ENCODE measurements around the gene ZNF613. TPM values are rescaled to one million over a fixed set of nuclear protein-coding genes. Genes with fewer than 3 reads are reported as not detected.
"Not testable (repeated sequence)": the region's sequence is repeated elsewhere in the genome, so short reads cannot be mapped to it uniquely, and the experiment has no call there.

Gene ZNF613
- polyA plus RNA-seq, 1 experiment = 8.4 TPM

- DNase-seq (ENCODE audit: low read depth, low spot score) = no peak
- Histone ChIP-seq H3K4me3 (ENCODE audit: low read depth, low read length) (no peak overlapping the region), H3K9me3 (ENCODE audit: control insufficient read depth, insufficient read depth, low read length) (peaks cover 17% of the 10 kb centered on the region), H3K27ac (ENCODE audit: low read depth, low read length) (no peak overlapping the region), H3K27me3 (ENCODE audit: control insufficient read depth, insufficient read depth, low read length) (no peaks in the 10 kb centered on the region)
- POLR2A ChIA-PET = no interaction called here
- no peak for TF ChIP-seq CTCF (IDR thresholded peaks at IDR 0.05; ENCODE audit: low read depth, low read length)
- CTCF ChIA-PET = no interaction called here
Observed at GRCh38 chr19:51905206-51905605, 22.1 kb upstream of the ZNF613 start.

- H3K27ac ChIP-seq (ENCODE audit: low read depth, low read length); DNase-seq (ENCODE audit: low read depth, low spot score); H3K4me3 ChIP-seq (ENCODE audit: low read depth, low read length); POLR2A ChIA-PET; CTCF ChIA-PET; H3K27me3 ChIP-seq (ENCODE audit: control insufficient read depth, insufficient read depth, low read length): not testable (repeated sequence)
- H3K9me3 ChIP-seq (ENCODE audit: control insufficient read depth, insufficient read depth, low read length) = peaks cover 13% of the 10 kb centered on the region
Observed at GRCh38 chr19:51905639-51906038, 21.6 kb upstream of the ZNF613 start.

GRCh38 chr19:51906108-51906507, 21.2 kb upstream of the ZNF613 start:
- H3K27me3 ChIP-seq (ENCODE audit: control insufficient read depth, insufficient read depth, low read length); DNase-seq (ENCODE audit: low read depth, low spot score); H3K4me3 ChIP-seq (ENCODE audit: low read depth, low read length); H3K27ac ChIP-seq (ENCODE audit: low read depth, low read length); CTCF ChIA-PET; POLR2A ChIA-PET: not testable (repeated sequence)
- H3K9me3 ChIP-seq (ENCODE audit: control insufficient read depth, insufficient read depth, low read length) = peaks cover 12% of the 10 kb centered on the region

- POLR2A ChIA-PET; DNase-seq (ENCODE audit: low read depth, low spot score); H3K27ac ChIP-seq (ENCODE audit: low read depth, low read length); H3K9me3 ChIP-seq (ENCODE audit: control insufficient read depth, insufficient read depth, low read length); CTCF ChIA-PET; H3K27me3 ChIP-seq (ENCODE audit: control insufficient read depth, insufficient read depth, low read length); H3K4me3 ChIP-seq (ENCODE audit: low read depth, low read length): not testable (repeated sequence)
Observed at GRCh38 chr19:51907981-51908380, 19.3 kb upstream of the ZNF613 start.

GRCh38 chr19:51915324-51915867, 11.9 kb upstream of the ZNF613 start:
- no peak for TF ChIP-seq CTCF (IDR thresholded peaks at IDR 0.05; ENCODE audit: low read depth, low read length)
- no peak overlapping the region for H3K27ac ChIP-seq (ENCODE audit: low read depth, low read length)
- H3K4me3 ChIP-seq (ENCODE audit: low read depth, low read length) = no peak overlapping the region
- no peak for DNase-seq (ENCODE audit: low read depth, low spot score)
- H3K9me3 ChIP-seq (ENCODE audit: control insufficient read depth, insufficient read depth, low read length) = peaks cover 28% of the 10 kb centered on the region
- ChIA-PET CTCF (no interaction called here), POLR2A (no interaction called here)
- H3K27me3 ChIP-seq (ENCODE audit: control insufficient read depth, insufficient read depth, low read length) = no peaks in the 10 kb centered on the region

GRCh38 chr19:51916167-51916566, 11.1 kb upstream of the ZNF613 start:
- no peak for TF ChIP-seq CTCF (IDR thresholded peaks at IDR 0.05; ENCODE audit: low read depth, low read length)
- Histone ChIP-seq H3K4me3 (ENCODE audit: low read depth, low read length) (no peak overlapping the region), H3K27ac (ENCODE audit: low read depth, low read length) (no peak overlapping the region), H3K9me3 (ENCODE audit: control insufficient read depth, insufficient read depth, low read length) (peaks cover 28% of the 10 kb centered on the region; the same call in 1 of the 2 replicates), H3K27me3 (ENCODE audit: control insufficient read depth, insufficient read depth, low read length) (no peaks in the 10 kb centered on the region)
- ChIA-PET CTCF (no interaction called here), POLR2A (no interaction called here)
- no peak for DNase-seq (ENCODE audit: low read depth, low spot score)

- ChIA-PET POLR2A (no interaction called here), CTCF (interaction anchor here (0.6 kb wide), 1 partner anchor 487 kb away, joined by 3 read pairs; no protein-coding TSS in a partner anchor)
- TF ChIP-seq CTCF (IDR thresholded peaks at IDR 0.05; ENCODE audit: low read depth, low read length) = no peak
- H3K27ac ChIP-seq (ENCODE audit: low read depth, low read length) = no peak overlapping the region
- no peak for DNase-seq (ENCODE audit: low read depth, low spot score)
- no peak overlapping the region for H3K4me3 ChIP-seq (ENCODE audit: low read depth, low read length)
- peaks cover 42% of the 10 kb centered on the region for H3K9me3 ChIP-seq (ENCODE audit: control insufficient read depth, insufficient read depth, low read length)
- no peaks in the 10 kb centered on the region for H3K27me3 ChIP-seq (ENCODE audit: control insufficient read depth, insufficient read depth, low read length)
Observed at GRCh38 chr19:51919606-51920005, 7.7 kb upstream of the ZNF613 start.

All from AG04450 (cell line).